ENCODE data around the gene CDKL4. TPM values are rescaled to one million over a fixed set of nuclear protein-coding genes. Genes with fewer than 3 reads are reported as not detected.

Gene CDKL4
- total and polyA plus RNA-seq, 2 of the 13 experiments (the other 11 are each of a cell fraction or from before 2014, with no cell fraction given), result 0.29 to 0.50 TPM

DNA sequence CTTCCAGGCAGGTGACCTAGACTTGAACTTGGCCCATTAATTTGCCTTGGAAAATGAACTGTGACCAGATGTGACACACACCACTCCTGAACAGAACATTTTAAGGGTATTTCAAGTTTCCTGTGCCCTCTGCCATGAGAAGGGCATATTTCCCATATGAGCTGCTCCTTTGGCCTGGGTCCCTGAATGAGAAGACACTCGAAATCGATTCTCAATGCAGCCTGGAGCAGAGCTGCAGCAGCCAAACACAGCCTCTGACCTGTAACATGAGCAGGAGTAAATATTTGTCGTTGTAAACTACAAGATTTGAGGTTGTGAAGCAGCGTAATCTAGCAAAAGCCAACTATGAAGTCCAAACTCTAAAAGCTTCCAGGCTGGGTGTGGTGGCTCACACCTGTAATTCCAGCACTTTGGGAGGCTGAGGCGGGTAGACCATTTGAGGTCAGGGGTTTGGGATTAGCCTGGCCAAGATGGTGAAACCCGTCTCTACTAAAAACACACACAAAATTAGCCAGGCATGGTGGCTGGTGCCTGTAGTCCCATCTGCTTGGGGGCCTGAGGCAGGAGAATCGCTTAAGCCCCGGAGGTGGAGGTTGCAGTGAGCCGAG is 92.8 kb downstream of the CDKL4 start (continued):
- TF ChIP-seq RBM22 (optimal IDR thresholded peaks at IDR 0.05; ENCODE audit: low read length) (no peak), PRPF4 (IDR thresholded peaks at IDR 0.05; ENCODE audit: low read depth, low read length, poor library complexity, severe bottlenecking) (no peak), ZNF256 (CRISPR knock-in tag; conservative IDR thresholded peaks at IDR 0.05) (no peak), ZKSCAN1 (IDR thresholded peaks at IDR 0.05; ENCODE audit: low read length) (0 out of 2 replicates have a peak, but pooled peaks have one; percentile 17), ZNF326 (CRISPR knock-in tag; IDR thresholded peaks at IDR 0.05; ENCODE audit: borderline replicate concordance) (no peak), ZSCAN22 (CRISPR knock-in tag; IDR thresholded peaks at IDR 0.05) (no peak), DR1 (CRISPR knock-in tag; IDR thresholded peaks at IDR 0.05) (no peak), ZNF264 (CRISPR knock-in tag; IDR thresholded peaks at IDR 0.05) (no peak; the same call in 1 of the 2 replicates), RAD21 (CRISPR knock-in tag; IDR thresholded peaks at IDR 0.05) (peak; percentile 30; the same call in 1 of the 2 replicates), PHF20 (CRISPR knock-in tag; IDR thresholded peaks at IDR 0.05) (no peak), KDM5A (IDR thresholded peaks at IDR 0.05; ENCODE audit: borderline replicate concordance, low read length) (no peak), KDM4B (CRISPR knock-in tag; IDR thresholded peaks at IDR 0.05) (0 out of 2 replicates have a peak, but pooled peaks have one; percentile 25), ZNF747 (CRISPR knock-in tag; IDR thresholded peaks at IDR 0.05; ENCODE audit: borderline replicate concordance) (no peak), TP53 (CRISPR knock-in tag; conservative IDR thresholded peaks at IDR 0.05) (no peak), SIX1 (CRISPR knock-in tag; IDR thresholded peaks at IDR 0.05; ENCODE audit: borderline replicate concordance) (peak; percentile 99), SRY (CRISPR knock-in tag; IDR thresholded peaks at IDR 0.05) (no peak), THAP11 (CRISPR knock-in tag; IDR thresholded peaks at IDR 0.05) (peak; percentile 75), ETV5 (CRISPR knock-in tag; IDR thresholded peaks at IDR 0.05; ENCODE audit: borderline replicate concordance) (peak; percentile 47; the same call in 1 of the 2 replicates), ZNF879 (CRISPR knock-in tag; IDR thresholded peaks at IDR 0.05) (no peak), SP4 (CRISPR knock-in tag; IDR thresholded peaks at IDR 0.05) (no peak), REPIN1 (CRISPR knock-in tag; IDR thresholded peaks at IDR 0.05; ENCODE audit: borderline replicate concordance, low read depth) (peak; percentile 89)
- TF ChIP-seq, protein P1, sequence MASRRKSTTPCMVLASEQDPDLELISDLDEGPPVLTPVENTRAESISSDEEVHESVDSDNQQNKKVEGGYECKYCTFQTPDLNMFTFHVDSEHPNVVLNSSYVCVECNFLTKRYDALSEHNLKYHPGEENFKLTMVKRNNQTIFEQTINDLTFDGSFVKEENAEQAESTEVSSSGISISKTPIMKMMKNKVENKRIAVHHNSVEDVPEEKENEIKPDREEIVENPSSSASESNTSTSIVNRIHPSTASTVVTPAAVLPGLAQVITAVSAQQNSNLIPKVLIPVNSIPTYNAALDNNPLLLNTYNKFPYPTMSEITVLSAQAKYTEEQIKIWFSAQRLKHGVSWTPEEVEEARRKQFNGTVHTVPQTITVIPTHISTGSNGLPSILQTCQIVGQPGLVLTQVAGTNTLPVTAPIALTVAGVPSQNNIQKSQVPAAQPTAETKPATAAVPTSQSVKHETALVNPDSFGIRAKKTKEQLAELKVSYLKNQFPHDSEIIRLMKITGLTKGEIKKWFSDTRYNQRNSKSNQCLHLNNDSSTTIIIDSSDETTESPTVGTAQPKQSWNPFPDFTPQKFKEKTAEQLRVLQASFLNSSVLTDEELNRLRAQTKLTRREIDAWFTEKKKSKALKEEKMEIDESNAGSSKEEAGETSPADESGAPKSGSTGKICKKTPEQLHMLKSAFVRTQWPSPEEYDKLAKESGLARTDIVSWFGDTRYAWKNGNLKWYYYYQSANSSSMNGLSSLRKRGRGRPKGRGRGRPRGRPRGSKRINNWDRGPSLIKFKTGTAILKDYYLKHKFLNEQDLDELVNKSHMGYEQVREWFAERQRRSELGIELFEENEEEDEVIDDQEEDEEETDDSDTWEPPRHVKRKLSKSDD (CRISPR knock-in tag; IDR thresholded peaks at IDR 0.05; ENCODE audit: low read depth), result 0 out of 2 replicates have a peak, but pooled peaks have one; percentile 42
- TF ChIP-seq, protein P2, sequence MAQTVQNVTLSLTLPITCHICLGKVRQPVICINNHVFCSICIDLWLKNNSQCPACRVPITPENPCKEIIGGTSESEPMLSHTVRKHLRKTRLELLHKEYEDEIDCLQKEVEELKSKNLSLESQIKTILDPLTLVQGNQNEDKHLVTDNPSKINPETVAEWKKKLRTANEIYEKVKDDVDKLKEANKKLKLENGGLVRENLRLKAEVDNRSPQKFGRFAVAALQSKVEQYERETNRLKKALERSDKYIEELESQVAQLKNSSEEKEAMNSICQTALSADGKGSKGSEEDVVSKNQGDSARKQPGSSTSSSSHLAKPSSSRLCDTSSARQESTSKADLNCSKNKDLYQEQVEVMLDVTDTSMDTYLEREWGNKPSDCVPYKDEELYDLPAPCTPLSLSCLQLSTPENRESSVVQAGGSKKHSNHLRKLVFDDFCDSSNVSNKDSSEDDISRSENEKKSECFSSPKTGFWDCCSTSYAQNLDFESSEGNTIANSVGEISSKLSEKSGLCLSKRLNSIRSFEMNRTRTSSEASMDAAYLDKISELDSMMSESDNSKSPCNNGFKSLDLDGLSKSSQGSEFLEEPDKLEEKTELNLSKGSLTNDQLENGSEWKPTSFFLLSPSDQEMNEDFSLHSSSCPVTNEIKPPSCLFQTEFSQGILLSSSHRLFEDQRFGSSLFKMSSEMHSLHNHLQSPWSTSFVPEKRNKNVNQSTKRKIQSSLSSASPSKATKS (CRISPR knock-in tag; IDR thresholded peaks at IDR 0.05), result no peak; the same call in 1 of the 2 replicates
- TF ChIP-seq, protein P3, sequence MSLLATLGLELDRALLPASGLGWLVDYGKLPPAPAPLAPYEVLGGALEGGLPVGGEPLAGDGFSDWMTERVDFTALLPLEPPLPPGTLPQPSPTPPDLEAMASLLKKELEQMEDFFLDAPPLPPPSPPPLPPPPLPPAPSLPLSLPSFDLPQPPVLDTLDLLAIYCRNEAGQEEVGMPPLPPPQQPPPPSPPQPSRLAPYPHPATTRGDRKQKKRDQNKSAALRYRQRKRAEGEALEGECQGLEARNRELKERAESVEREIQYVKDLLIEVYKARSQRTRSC (CRISPR knock-in tag; IDR thresholded peaks at IDR 0.05; ENCODE audit: low read depth), result no peak
- TF ChIP-seq, protein P4, sequence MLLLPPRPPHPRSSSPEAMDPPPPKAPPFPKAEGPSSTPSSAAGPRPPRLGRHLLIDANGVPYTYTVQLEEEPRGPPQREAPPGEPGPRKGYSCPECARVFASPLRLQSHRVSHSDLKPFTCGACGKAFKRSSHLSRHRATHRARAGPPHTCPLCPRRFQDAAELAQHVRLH (CRISPR knock-in tag; IDR thresholded peaks at IDR 0.05; ENCODE audit: borderline replicate concordance, low read depth), result peak; percentile 85

All from HepG2 (cell line).